H1 (cell line): ENCODE data around the gene ASTN2. TPM values are rescaled to one million over a fixed set of nuclear protein-coding genes. Genes with fewer than 3 reads are reported as not detected.

ENCODE experiments used
- CBX8 ChIP-seq: fragments of 300-800, 300-1000 bp; sonication (generic); IDR thresholded peaks from 2 replicates; pipeline ENCODE4 v1.7.1; 2016; ENCODE audit warnings: low read depth, low read length, borderline replicate concordance
- EGR1 ChIP-seq: IDR thresholded peaks from 2 replicates; pipeline ENCODE4 v1.6.1; 2011; ENCODE audit warnings: low read depth, low read length, borderline replicate concordance
- SUZ12 ChIP-seq: fragments of 200-600 bp; sonication (generic); IDR thresholded peaks from 2 replicates; pipeline ENCODE4 v1.6.1; 2012; ENCODE audit warnings: mild to moderate bottlenecking, inconsistent platforms, low read length, moderate library complexity, mixed read lengths
- polyA plus RNA-seq, 7 experiments: library from polyadenylated mRNA; depleted of rRNA in 3 of 7; stranded (reverse) in 5 of 7; unstranded in 2 of 7; fragments of >200 nt in 5 of 7; fragments of 200-250 nt in 2 of 7; gene quantifications; 1 replicate in 5 of 7; 2 replicates in 1 of 7; 4 replicates in 1 of 7; pipeline versions ENCODE4 v1.2.1 to v1.2.3, GENCODE V29; 2011 to 2013; ENCODE audit warnings: missing spikeins in 2 of 7, mixed read lengths in 2 of 7
- total RNA-seq: library from RNA; stranded (reverse); fragmentation: NEBNext Ultra II Directional; extraction: Animal tissue kit (Norgen Biotek cat#: 25700); gene quantifications from 2 replicates; pipeline ENCODE4 v1.2.1, GENCODE V29; 2021

The ASTN2 gene
- total and polyA plus RNA-seq, 2 of the 8 experiments (the other 6 are each of a cell fraction or from before 2014, with no cell fraction given) = 8.2 to 13.7 TPM

GRCh38 chr9:117413346-117414219 lies 1.3 kb downstream of the ASTN2 start (continued):
- TF ChIP-seq CBX8 = no peak
- no peak for TF ChIP-seq EGR1
- peak; percentile 64; the same call in 1 of the 2 replicates for TF ChIP-seq SUZ12
- TF ChIP-seq, all 59 proteins: peak for 6
